Mesenchymal stem cell (in vitro differentiated cells and primary cell): ENCODE results near the gene VIL1.

Experiments
- DNase-seq: peaks from one replicate; pipeline ENCODE4 v3.0.0-alpha.2; 2013
- H2AFZ ChIP-seq: one replicate; pipeline ENCODE4 v1.6.1; 2013; ENCODE audit warnings: low read depth, mild to moderate bottlenecking, control low read depth, inconsistent platforms, low read length, moderate library complexity
- H2AK5ac ChIP-seq: 2 replicates; pipeline ENCODE4 v1.6.1; 2013; ENCODE audit warnings: low read length, moderate library complexity, mild to moderate bottlenecking, inconsistent platforms; ENCODE audit not compliant: severe bottlenecking
- H2BK120ac ChIP-seq: one replicate; pipeline ENCODE4 v1.6.1; 2013; ENCODE audit warnings: low read depth, mild to moderate bottlenecking, inconsistent platforms, low read length, moderate library complexity
- H2BK12ac ChIP-seq, 2 experiments: one replicate each; pipeline ENCODE4 v1.6.1; 2013; ENCODE audit warnings: inconsistent platforms in 2 of 2, low read length in 2 of 2, mild to moderate bottlenecking in 2 of 2, moderate library complexity in 2 of 2, control low read depth in 1 of 2
- H2BK15ac ChIP-seq: one replicate; pipeline ENCODE4 v1.6.1; 2013; ENCODE audit warnings: mild to moderate bottlenecking, low read depth, inconsistent platforms; ENCODE audit not compliant: poor library complexity, severe bottlenecking
- H2BK5ac ChIP-seq: 2 replicates; pipeline ENCODE4 v1.6.1; 2013; ENCODE audit warnings: low read depth, mild to moderate bottlenecking, low read length, control low read depth, inconsistent platforms; ENCODE audit not compliant: poor library complexity, severe bottlenecking
- H3K14ac ChIP-seq, 2 experiments: one replicate each; pipeline ENCODE4 v1.6.1; 2013; ENCODE audit warnings: inconsistent platforms in 2 of 2, low read length in 2 of 2, control low read depth in 1 of 2, mild to moderate bottlenecking in 1 of 2, moderate library complexity in 1 of 2
- H3K18ac ChIP-seq, 2 experiments: one replicate each; pipeline ENCODE4 v1.6.1; 2013; ENCODE audit warnings: inconsistent platforms in 2 of 2, low read length in 2 of 2, control low read depth in 1 of 2, low read depth in 1 of 2, mild to moderate bottlenecking in 1 of 2
- H3K23ac ChIP-seq, 2 experiments: one replicate each; pipeline ENCODE4 v1.6.1; 2013; ENCODE audit warnings: inconsistent platforms in 2 of 2, low read length in 2 of 2, mild to moderate bottlenecking in 2 of 2, moderate library complexity in 2 of 2, control low read depth in 1 of 2
- H3K27ac ChIP-seq: 2 replicates; pipeline ENCODE4 v1.5.1; 2013; ENCODE audit warnings: mild to moderate bottlenecking, moderate library complexity, low read length, control low read depth, inconsistent platforms; ENCODE audit not compliant: poor library complexity, severe bottlenecking
- H3K27me3 ChIP-seq, 2 experiments: 2 replicates each; pipeline versions ENCODE4 v1.6.1 to v1.7.0; 2013; ENCODE audit warnings: low read length in 2 of 2, mild to moderate bottlenecking in 2 of 2, moderate library complexity in 2 of 2, control low read depth in 1 of 2, inconsistent platforms in 1 of 2; ENCODE audit not compliant: control insufficient read depth in 1 of 2, insufficient read depth in 1 of 2
- H3K36me3 ChIP-seq, 2 experiments: 2 replicates each; pipeline versions ENCODE4 v1.6.1 to v1.7.0; 2013; ENCODE audit warnings: low read length in 2 of 2, control low read depth in 1 of 2, inconsistent platforms in 1 of 2, low read depth in 1 of 2, mild to moderate bottlenecking in 1 of 2; ENCODE audit not compliant: insufficient read depth in 2 of 2, control insufficient read depth in 1 of 2
- H3K4ac ChIP-seq, 2 experiments: one replicate each; pipeline ENCODE4 v1.6.1; 2013; ENCODE audit warnings: inconsistent platforms in 2 of 2, low read length in 2 of 2, mild to moderate bottlenecking in 2 of 2, moderate library complexity in 2 of 2, control low read depth in 1 of 2, low read depth in 1 of 2
- H3K4me1 ChIP-seq: 2 replicates; pipeline ENCODE4 v1.6.1; 2013; ENCODE audit warnings: low read depth, low read length, control low read depth; ENCODE audit not compliant: control insufficient read depth, insufficient read depth
- H3K4me2 ChIP-seq: 2 replicates; pipeline ENCODE4 v1.6.1; 2013; ENCODE audit warnings: low read length, mild to moderate bottlenecking, inconsistent platforms; ENCODE audit not compliant: poor library complexity, severe bottlenecking
- H3K4me3 ChIP-seq, 2 experiments: 2 replicates each; pipeline versions ENCODE4 v1.5.1 to v1.7.0; 2013; ENCODE audit warnings: low read length in 2 of 2, mild to moderate bottlenecking in 2 of 2, control low read depth in 1 of 2, low read depth in 1 of 2; ENCODE audit not compliant: insufficient read depth in 1 of 2
- H3K79me1 ChIP-seq: replicated peaks from 2 replicates; pipeline ENCODE4 v1.6.1; 2013; ENCODE audit warnings: mild to moderate bottlenecking, control low read depth, low read length, inconsistent platforms; ENCODE audit not compliant: poor library complexity, severe bottlenecking
- H3K9ac ChIP-seq: 2 replicates; pipeline ENCODE4 v1.7.0; 2013; ENCODE audit warnings: mild to moderate bottlenecking, low read length, moderate library complexity
- H3K9me3 ChIP-seq: 2 replicates; pipeline ENCODE4 v1.7.0; 2013; ENCODE audit warnings: mild to moderate bottlenecking, low read length; ENCODE audit not compliant: control insufficient read depth
- H4K8ac ChIP-seq: one replicate; pipeline ENCODE4 v1.6.1; 2013; ENCODE audit warnings: inconsistent platforms, mild to moderate bottlenecking, low read length, moderate library complexity
- H4K91ac ChIP-seq: one replicate; pipeline ENCODE4 v1.6.1; 2013; ENCODE audit warnings: mild to moderate bottlenecking, low read length, inconsistent platforms
- WGBS: methylation state at CpG from one replicate; pipeline ENCODE4 v1.1.7; 2013; ENCODE audit warnings: mixed read lengths; 5-methylcytosine and 5-hydroxymethylcytosine counted together

Gene VIL1

DNA sequence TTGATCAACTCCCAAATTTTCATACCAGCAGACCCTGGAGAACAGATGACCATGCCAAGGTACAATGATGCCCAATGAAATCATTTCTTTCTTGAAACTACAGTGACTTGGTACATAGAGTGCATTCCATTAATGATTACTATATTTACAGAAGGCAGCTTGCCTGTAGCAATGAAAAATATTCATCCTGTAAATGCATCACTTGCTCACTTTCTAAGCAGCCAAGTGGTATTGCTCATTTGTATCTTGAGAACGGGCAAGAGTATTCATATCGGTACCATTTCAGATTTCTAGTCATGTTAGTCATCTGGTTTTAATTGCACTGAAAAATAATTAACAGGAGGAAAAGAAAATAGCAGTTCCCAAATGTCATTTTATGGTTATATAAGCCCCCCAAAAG, 59.6 kb downstream of the VIL1 start:
- no peak overlapping the region for H3K27ac ChIP-seq
- H3K4me3 ChIP-seq, result no peak overlapping the region
- H3K4ac ChIP-seq, result no peak overlapping the region
- WGBS, result 100% methylated on average over 2 of the region's 2 CpGs
- H4K91ac ChIP-seq, result no peak overlapping the region
- no peaks in the 10 kb centered on the region for H3K4me1 ChIP-seq
- no peaks in the 10 kb centered on the region for H3K9me3 ChIP-seq
- H2BK15ac ChIP-seq, result no peak overlapping the region
- H3K36me3 ChIP-seq, result peaks cover 10 to 59% of the 10 kb centered on the region in 2 experiments
- H2AFZ ChIP-seq, result no peak overlapping the region
- no peak overlapping the region for H3K18ac ChIP-seq
- H3K23ac ChIP-seq, result no peak overlapping the region
- H3K9ac ChIP-seq, result no peak overlapping the region
- no peaks in the 10 kb centered on the region for H3K27me3 ChIP-seq
- H3K14ac ChIP-seq, result no peak overlapping the region
- no peak overlapping the region for H4K8ac ChIP-seq
- H2BK120ac ChIP-seq, result no peak overlapping the region
- no peak overlapping the region for H2BK5ac ChIP-seq
- no peak for DNase-seq
- H2AK5ac ChIP-seq, result no peak overlapping the region
- H3K4me2 ChIP-seq, result no peak overlapping the region
- H3K79me1 ChIP-seq, result peaks cover 6% of the 10 kb centered on the region
- H2BK12ac ChIP-seq, result no peak overlapping the region

DNA sequence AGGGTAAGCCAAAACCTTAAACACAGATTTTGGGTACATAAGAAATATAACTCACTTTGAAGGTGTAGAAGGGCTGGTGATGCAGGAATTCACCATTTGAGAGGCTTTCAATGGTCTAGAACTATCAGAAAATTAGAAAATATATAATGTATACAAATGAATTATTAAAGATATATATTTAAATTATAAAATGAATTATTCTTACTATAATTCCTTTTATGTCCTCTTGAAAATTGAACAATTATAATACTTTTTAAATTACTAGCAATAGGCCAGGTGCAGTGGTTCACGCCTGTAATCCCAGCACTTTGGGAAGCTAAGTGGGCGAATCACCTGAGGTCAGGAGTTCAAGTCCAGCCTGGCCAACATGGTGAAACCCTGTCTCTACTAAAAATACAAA, 60.7 kb downstream of the VIL1 start:
- 97% methylated on average over 2 of the region's 2 CpGs for WGBS
- H3K27me3 ChIP-seq, result no peaks in the 10 kb centered on the region
- no peak overlapping the region for H3K9ac ChIP-seq
- no peak overlapping the region for H2BK120ac ChIP-seq
- H2AK5ac ChIP-seq, result no peak overlapping the region
- no peak overlapping the region for H3K4me2 ChIP-seq
- H3K14ac ChIP-seq, result no peak overlapping the region
- no peak overlapping the region for H3K4ac ChIP-seq
- no peak overlapping the region for H3K27ac ChIP-seq
- H4K91ac ChIP-seq, result no peak overlapping the region
- no peak overlapping the region for H2BK5ac ChIP-seq
- H3K4me3 ChIP-seq, result no peak overlapping the region
- H2AFZ ChIP-seq, result no peak overlapping the region
- H3K9me3 ChIP-seq, result no peaks in the 10 kb centered on the region
- H2BK12ac ChIP-seq, result no peak overlapping the region
- H3K23ac ChIP-seq, result no peak overlapping the region
- peaks cover 7 to 50% of the 10 kb centered on the region in 2 experiments for H3K36me3 ChIP-seq
- DNase-seq, result no peak
- no peak overlapping the region for H3K18ac ChIP-seq
- H2BK15ac ChIP-seq, result no peak overlapping the region
- H3K79me1 ChIP-seq, result peaks cover 6% of the 10 kb centered on the region
- H4K8ac ChIP-seq, result no peak overlapping the region
- no peaks in the 10 kb centered on the region for H3K4me1 ChIP-seq

DNA sequence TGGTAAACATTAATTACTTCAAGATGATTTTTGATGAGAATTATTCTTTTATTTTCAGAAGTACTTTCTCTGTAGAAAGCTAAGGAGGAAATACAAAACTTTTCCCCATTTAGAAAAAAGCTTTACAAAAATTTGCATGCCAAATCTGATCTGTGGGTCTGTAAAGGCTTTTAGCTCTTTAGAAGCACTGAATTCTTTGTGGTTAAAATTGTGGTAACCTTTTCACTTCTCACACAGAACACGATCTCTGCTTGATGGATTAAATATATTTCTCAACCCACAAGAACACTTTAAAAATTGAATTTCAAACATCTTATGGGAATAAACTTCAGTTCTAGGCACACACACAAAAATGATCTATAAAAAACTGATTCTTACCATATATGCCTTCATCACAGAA, 63.7 kb downstream of the VIL1 start:
- Histone ChIP-seq H2AFZ (no peak overlapping the region), H3K9me3 (no peaks in the 10 kb centered on the region), H2BK12ac (no peak overlapping the region), H2BK15ac (no peak overlapping the region), H3K4me1 (no peaks in the 10 kb centered on the region), H3K4me3 (no peak overlapping the region), H3K79me1 (peaks cover 3% of the 10 kb centered on the region), H3K14ac (no peak overlapping the region), H4K91ac (no peak overlapping the region), H3K27me3 (no peaks in the 10 kb centered on the region), H3K4ac (no peak overlapping the region), H4K8ac (no peak overlapping the region), H3K36me3 (peaks cover 3 to 56% of the 10 kb centered on the region in 2 experiments), H3K4me2 (no peak overlapping the region), H3K18ac (no peak overlapping the region), H2AK5ac (no peak overlapping the region), H2BK5ac (no peak overlapping the region), H3K9ac (no peak overlapping the region), H2BK120ac (no peak overlapping the region), H3K27ac (no peak overlapping the region), H3K23ac (no peak overlapping the region)
- DNase-seq, result no peak
- 90% methylated on average over 1 of the region's 1 CpG for WGBS

DNA sequence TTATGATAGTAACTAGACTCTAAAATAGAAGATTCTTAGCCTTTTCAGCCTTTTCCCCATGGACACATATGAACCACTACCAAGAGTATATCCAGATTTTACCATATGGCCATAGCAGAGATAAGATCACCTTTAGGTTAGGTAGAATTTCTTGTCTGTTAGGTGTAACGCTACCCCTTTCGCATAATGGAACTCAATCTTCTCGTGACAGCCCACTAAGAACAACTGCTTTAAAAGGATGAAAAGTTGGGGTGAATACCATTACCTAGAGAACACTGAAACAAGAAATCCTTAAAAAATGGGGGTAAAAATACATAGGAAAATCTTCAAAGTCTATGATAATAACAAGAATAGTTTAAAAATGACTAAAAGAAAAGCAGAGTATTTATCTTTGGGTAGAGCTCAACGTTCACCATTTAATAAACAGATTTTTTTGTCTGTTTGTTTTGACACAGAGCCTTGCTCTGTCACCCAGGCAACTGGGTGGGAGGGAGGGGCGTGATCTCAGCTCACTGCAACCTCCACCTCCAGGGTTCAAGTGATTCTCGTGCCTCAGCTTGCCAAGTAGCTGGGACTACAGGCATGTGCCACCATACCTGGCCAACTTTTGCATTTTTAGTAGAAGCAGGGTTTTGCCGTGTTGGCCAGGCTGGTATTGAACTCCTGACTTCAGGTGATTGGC, 67.2 kb downstream of the VIL1 start:
- Histone ChIP-seq H3K4me2 (no peak overlapping the region), H3K4me3 (no peak overlapping the region), H4K91ac (no peak overlapping the region), H3K79me1 (peaks cover 2% of the 10 kb centered on the region), H2BK12ac (no peak overlapping the region), H2BK120ac (no peak overlapping the region), H2AFZ (no peak overlapping the region), H3K18ac (no peak overlapping the region), H3K23ac (no peak overlapping the region), H2BK5ac (no peak overlapping the region), H3K4ac (no peak overlapping the region), H3K4me1 (no peaks in the 10 kb centered on the region), H3K9me3 (no peaks in the 10 kb centered on the region), H3K27ac (no peak overlapping the region), H3K9ac (no peak overlapping the region), H2AK5ac (no peak overlapping the region), H3K36me3 (peaks cover 9 to 59% of the 10 kb centered on the region in 2 experiments), H3K14ac (no peak overlapping the region), H3K27me3 (no peaks in the 10 kb centered on the region), H4K8ac (no peak overlapping the region), H2BK15ac (no peak overlapping the region)
- DNase-seq, result no peak
- 93% methylated on average over 4 of the region's 7 CpGs for WGBS
